Mucosa of rectum (tissue), 2 donors: ENCODE data around the gene CXXC4.

Source experiments
- H3K27ac ChIP-seq, 2 donors: one replicate each; pipeline ENCODE4 v1.7.0; 2013; ENCODE audit warnings: inconsistent platforms in 2 of 2, low read depth in 2 of 2, low read length in 2 of 2
- H3K27me3 ChIP-seq, 2 donors: one replicate each; pipeline ENCODE4 v1.7.0; 2013; ENCODE audit warnings: low read length in 2 of 2; ENCODE audit not compliant: control insufficient read depth in 2 of 2, insufficient read depth in 2 of 2
- H3K36me3 ChIP-seq, 2 donors: one replicate each; pipeline ENCODE4 v1.7.0; 2013; ENCODE audit warnings: low read length in 2 of 2; ENCODE audit not compliant: control insufficient read depth in 2 of 2, insufficient read depth in 2 of 2
- H3K4me1 ChIP-seq, 2 donors: one replicate each; pipeline ENCODE4 v1.7.0; 2013; ENCODE audit warnings: low read length in 2 of 2, mild to moderate bottlenecking in 1 of 2; ENCODE audit not compliant: control insufficient read depth in 2 of 2, insufficient read depth in 2 of 2
- H3K4me3 ChIP-seq, 2 donors: one replicate each; pipeline ENCODE4 v1.7.0; 2013; ENCODE audit warnings: low read length in 2 of 2
- H3K9ac ChIP-seq, 2 donors: one replicate each; pipeline ENCODE4 v1.7.0; 2013; ENCODE audit warnings: low read length in 2 of 2, low read depth in 1 of 2, mild to moderate bottlenecking in 1 of 2
- H3K9me3 ChIP-seq, 2 donors: one replicate each; pipeline ENCODE4 v1.7.0; 2013; ENCODE audit warnings: low read length in 2 of 2; ENCODE audit not compliant: control insufficient read depth in 2 of 2
- donor health status: healthy.
- donor health status: Normal muscosa, but diverticular disease.

CXXC4 gene

DNA sequence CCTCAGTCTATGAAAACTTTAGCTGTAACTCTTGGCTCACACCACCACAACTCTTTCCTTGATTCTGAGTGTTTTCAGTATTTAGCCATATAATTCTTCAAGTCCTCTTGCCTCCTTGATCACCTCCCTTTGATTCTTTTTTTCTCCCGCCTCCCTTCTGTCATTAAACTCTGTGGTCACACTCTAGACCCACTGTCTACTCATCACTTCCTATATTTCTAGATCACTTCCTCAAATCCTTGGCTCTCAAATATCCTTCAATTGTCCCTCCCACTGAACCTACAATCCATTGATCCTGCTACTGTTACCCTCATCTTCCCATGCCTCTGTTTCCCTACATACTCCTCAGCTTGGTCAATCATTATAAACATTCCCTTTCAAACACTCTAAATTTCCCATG is 12.4 kb upstream of the CXXC4 start:
- no peaks in the 10 kb centered on the region for H3K27me3 ChIP-seq

GRCh38 chr4:104504536-104504935 is 9.8 kb upstream of the CXXC4 start:
- no peaks in the 10 kb centered on the region for H3K36me3 ChIP-seq
- H3K9me3 ChIP-seq: no peaks in the 10 kb centered on the region
- H3K4me3 ChIP-seq: no peak overlapping the region
- H3K27ac ChIP-seq: no peak overlapping the region
- H3K27me3 ChIP-seq: no peaks in the 10 kb centered on the region
- no peak overlapping the region for H3K9ac ChIP-seq
- H3K4me1 ChIP-seq: peaks cover 0 to 4% of the 10 kb centered on the region in 2 donors

More for the DNA sequence above, 12.4 kb upstream of the CXXC4 start:
- Histone ChIP-seq H3K9ac (no peak overlapping the region), H3K4me3 (no peak overlapping the region), H3K4me1 (no peaks in the 10 kb centered on the region), H3K36me3 (no peaks in the 10 kb centered on the region), H3K27ac (no peak overlapping the region), H3K9me3 (no peaks in the 10 kb centered on the region)

GRCh38 chr4:104502471-104502870 is 7.8 kb upstream of the CXXC4 start:
- H3K4me3 ChIP-seq: no peak overlapping the region
- no peaks in the 10 kb centered on the region for H3K27me3 ChIP-seq
- H3K9ac ChIP-seq: no peak overlapping the region
- no peaks in the 10 kb centered on the region for H3K9me3 ChIP-seq
- no peaks in the 10 kb centered on the region for H3K36me3 ChIP-seq
- no peak overlapping the region for H3K27ac ChIP-seq
- H3K4me1 ChIP-seq: peaks cover 0 to 4% of the 10 kb centered on the region in 2 donors

- Histone ChIP-seq H3K27ac (no peak overlapping the region), H3K36me3 (no peaks in the 10 kb centered on the region), H3K9me3 (no peaks in the 10 kb centered on the region), H3K4me3 (no peak overlapping the region), H3K4me1 (peaks cover 0 to 4% of the 10 kb centered on the region in 2 donors), H3K27me3 (no peaks in the 10 kb centered on the region), H3K9ac (no peak overlapping the region)
These were observed 6.6 kb upstream of the CXXC4 start for GRCh38 chr4:104501290-104501689.

DNA sequence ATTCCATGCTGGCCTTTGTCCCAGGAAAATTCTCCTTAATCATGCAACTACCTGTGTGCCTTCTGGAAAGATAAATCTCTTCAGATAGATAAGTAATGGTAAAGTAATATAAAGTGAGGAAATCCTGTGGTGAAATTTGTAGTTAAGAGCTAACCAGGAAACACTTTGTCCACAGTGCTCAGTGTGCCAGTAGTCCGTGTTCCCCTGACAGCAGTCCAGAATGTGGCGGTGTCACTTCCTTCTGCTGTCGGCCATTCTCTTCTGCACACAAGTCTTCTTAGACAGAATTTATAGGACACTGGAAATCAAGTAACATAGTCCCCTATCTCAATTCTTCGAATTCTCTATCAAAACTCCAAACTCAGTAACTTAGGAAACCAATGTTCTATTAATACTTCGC is 5.7 kb upstream of the CXXC4 start:
- H3K27ac ChIP-seq: no peak overlapping the region
- H3K9ac ChIP-seq: no peak overlapping the region
- H3K4me1 ChIP-seq: peaks cover 0 to 4% of the 10 kb centered on the region in 2 donors
- H3K27me3 ChIP-seq: no peaks in the 10 kb centered on the region
- no peaks in the 10 kb centered on the region for H3K36me3 ChIP-seq
- H3K9me3 ChIP-seq: no peaks in the 10 kb centered on the region
- no peak overlapping the region for H3K4me3 ChIP-seq

GRCh38 chr4:104494185-104494584 is 509 bp downstream of the CXXC4 start:
- H3K4me1 ChIP-seq: peaks cover 0 to 5% of the 10 kb centered on the region in 2 donors
- H3K4me3 ChIP-seq: peak overlapping the region; percentile 73 to 85
- H3K27ac ChIP-seq: peak overlapping the region in 1 of 2 donors; percentile 69
- no peaks in the 10 kb centered on the region for H3K9me3 ChIP-seq
- H3K9ac ChIP-seq: peak overlapping the region; percentile 48 to 77
- no peaks in the 10 kb centered on the region for H3K36me3 ChIP-seq
- no peaks in the 10 kb centered on the region for H3K27me3 ChIP-seq

DNA sequence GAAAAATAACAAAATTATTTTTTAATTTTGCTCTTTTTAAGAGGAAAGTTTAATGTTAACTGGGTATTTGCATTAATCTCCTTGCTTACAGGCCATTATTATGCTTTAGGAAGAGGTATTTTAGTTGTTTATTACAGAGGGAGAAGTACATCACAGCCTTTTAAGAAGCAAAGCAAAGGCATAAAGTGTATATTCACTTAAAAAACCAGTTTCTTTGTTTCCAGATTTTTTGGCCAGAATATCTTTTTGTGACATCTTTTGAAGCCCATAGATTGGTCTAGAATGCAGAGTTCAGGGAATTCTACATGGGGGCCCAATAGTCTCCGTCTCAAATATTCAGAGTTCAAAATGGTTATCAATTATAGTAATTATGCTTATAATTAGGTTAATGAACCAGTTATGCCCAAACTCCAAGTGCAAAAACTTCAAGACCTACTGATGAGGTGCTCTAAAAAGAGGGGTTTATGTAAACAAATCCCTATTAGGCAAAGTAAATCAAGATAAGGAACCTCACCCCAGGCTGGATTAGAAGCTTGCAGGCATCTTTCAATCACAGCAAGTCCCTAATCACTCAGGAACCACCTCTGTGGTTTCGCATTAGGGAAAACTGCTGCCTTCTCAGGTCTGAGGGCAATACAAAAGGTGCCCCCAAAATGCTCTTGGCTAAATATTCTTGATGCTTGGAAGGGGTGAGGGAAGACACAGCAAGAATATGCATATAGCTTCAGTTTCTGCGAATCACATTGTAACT is 1.4 kb downstream of the CXXC4 start:
- peaks cover 0 to 5% of the 10 kb centered on the region in 2 donors for H3K4me1 ChIP-seq
- H3K36me3 ChIP-seq: no peaks in the 10 kb centered on the region
- peak overlapping the region in 1 of 2 donors; percentile 1 for H3K4me3 ChIP-seq
- H3K9ac ChIP-seq: no peak overlapping the region
- H3K27ac ChIP-seq: no peak overlapping the region
- no peaks in the 10 kb centered on the region for H3K27me3 ChIP-seq
- no peaks in the 10 kb centered on the region for H3K9me3 ChIP-seq

DNA sequence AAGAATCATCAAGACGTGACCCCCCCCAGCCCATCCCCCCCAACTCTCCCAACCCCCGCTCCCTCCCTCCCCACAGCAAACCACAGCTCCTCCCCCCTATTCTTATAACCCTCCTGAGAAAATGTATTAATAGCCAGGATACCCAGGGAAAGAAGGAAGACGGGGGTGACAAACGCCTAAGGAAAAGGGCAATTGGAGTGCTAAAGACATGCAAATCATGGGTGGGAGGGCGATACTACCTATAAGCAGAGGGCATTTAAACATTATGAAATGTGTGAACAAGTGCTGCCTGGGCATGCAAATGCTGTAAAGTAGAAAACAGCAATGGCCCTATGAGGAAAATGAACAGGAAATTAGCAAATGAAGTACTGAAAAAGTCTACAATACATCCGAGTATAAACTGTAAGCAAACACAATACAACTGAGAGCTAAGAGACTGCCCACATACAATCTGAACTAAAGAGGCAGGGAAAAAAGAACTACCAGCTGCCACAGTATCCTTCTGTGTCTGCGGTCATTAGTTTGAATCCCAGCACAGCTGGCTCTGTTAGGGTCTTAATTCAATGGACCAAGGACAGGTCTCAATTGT is 2.4 kb downstream of the CXXC4 start:
- H3K36me3 ChIP-seq: no peaks in the 10 kb centered on the region
- H3K9ac ChIP-seq: no peak overlapping the region
- peak overlapping the region; percentile 13 to 14 for H3K27ac ChIP-seq
- no peaks in the 10 kb centered on the region for H3K9me3 ChIP-seq
- H3K4me1 ChIP-seq: peaks cover 0 to 5% of the 10 kb centered on the region in 2 donors
- no peaks in the 10 kb centered on the region for H3K27me3 ChIP-seq
- H3K4me3 ChIP-seq: peak overlapping the region; percentile 67 to 78

GRCh38 chr4:104491481-104492182 is 3.1 kb downstream of the CXXC4 start:
- Histone ChIP-seq H3K27ac (peak overlapping the region; percentile 60 to 81), H3K36me3 (no peaks in the 10 kb centered on the region), H3K4me1 (peaks cover 0 to 5% of the 10 kb centered on the region in 2 donors), H3K27me3 (no peaks in the 10 kb centered on the region), H3K9ac (peak overlapping the region; percentile 56 to 58), H3K9me3 (no peaks in the 10 kb centered on the region), H3K4me3 (peak overlapping the region; percentile 67 to 78)
